Measurements from ENCODE around the gene SERPINB5. TPM values are rescaled to one million over a fixed set of nuclear protein-coding genes. Genes with fewer than 3 reads are reported as not detected.

The SERPINB5 gene
- total and polyA plus RNA-seq, 2 experiments from 2014 or later, result 0.23 to 0.76 TPM

GRCh38 chr18:63532471-63532870, 55.7 kb downstream of the SERPINB5 start:
- WGBS (ENCODE audit: low lambda C conversion rate, missing lambda C conversion rate), result 85% methylated on average over 2 of the region's 2 CpGs
- no peaks in the 10 kb centered on the region for H3K36me3 ChIP-seq (replicated peaks; ENCODE audit: insufficient read depth, low read depth)
- no peak for TF ChIP-seq CTCF (IDR thresholded peaks at IDR 0.05; ENCODE audit: poor library complexity)
- TF ChIP-seq EZH2 (IDR thresholded peaks at IDR 0.05; ENCODE audit: borderline replicate concordance), result no peak
- TF ChIP-seq EZH2phosphoT487 (IDR thresholded peaks at IDR 0.05; ENCODE audit: low read depth, severe bottlenecking, unreplicated experiment), result no peak
- H3K27me3 ChIP-seq, result no peaks in the 10 kb centered on the region
- no peak for DNase-seq (ENCODE audit: low spot score)
- H3K9me2 ChIP-seq (replicated peaks; ENCODE audit: insufficient read depth), result no peaks in the 10 kb centered on the region
- H3K79me2 ChIP-seq, result no peaks in the 10 kb centered on the region
- no peak overlapping the region for H3K4me2 ChIP-seq
- H3K4me3 ChIP-seq, result no peak overlapping the region
- no peaks in the 10 kb centered on the region for H3K4me1 ChIP-seq (ENCODE audit: insufficient read depth)
- no peak overlapping the region for H2AFZ ChIP-seq
- H3K27ac ChIP-seq, result no peak overlapping the region
- no peaks in the 10 kb centered on the region for H3K9me3 ChIP-seq (ENCODE audit: low read depth)
- no peaks in the 10 kb centered on the region for H4K20me1 ChIP-seq (ENCODE audit: insufficient read depth, poor library complexity, severe bottlenecking)

GRCh38 chr18:63534615-63535014, 57.9 kb downstream of the SERPINB5 start:
- no peak overlapping the region for H3K27ac ChIP-seq
- no peaks in the 10 kb centered on the region for H3K27me3 ChIP-seq
- H3K4me2 ChIP-seq, result no peak overlapping the region
- WGBS (ENCODE audit: low lambda C conversion rate, missing lambda C conversion rate), result 83% methylated on average over 4 of the region's 4 CpGs
- no peaks in the 10 kb centered on the region for H3K9me3 ChIP-seq (ENCODE audit: low read depth)
- no peaks in the 10 kb centered on the region for H3K9me2 ChIP-seq (replicated peaks; ENCODE audit: insufficient read depth)
- no peak for DNase-seq (ENCODE audit: low spot score)
- H4K20me1 ChIP-seq (ENCODE audit: insufficient read depth, poor library complexity, severe bottlenecking), result no peaks in the 10 kb centered on the region
- H3K4me3 ChIP-seq, result no peak overlapping the region
- H3K79me2 ChIP-seq, result no peaks in the 10 kb centered on the region
- TF ChIP-seq EZH2phosphoT487 (IDR thresholded peaks at IDR 0.05; ENCODE audit: low read depth, severe bottlenecking, unreplicated experiment), result no peak
- no peak for TF ChIP-seq CTCF (IDR thresholded peaks at IDR 0.05; ENCODE audit: poor library complexity)
- no peak for TF ChIP-seq EZH2 (IDR thresholded peaks at IDR 0.05; ENCODE audit: borderline replicate concordance)
- no peaks in the 10 kb centered on the region for H3K4me1 ChIP-seq (ENCODE audit: insufficient read depth)
- H3K36me3 ChIP-seq (replicated peaks; ENCODE audit: insufficient read depth, low read depth), result no peaks in the 10 kb centered on the region
- no peak overlapping the region for H2AFZ ChIP-seq

- H3K4me2 ChIP-seq, result no peak overlapping the region
- no peak for TF ChIP-seq EZH2phosphoT487 (IDR thresholded peaks at IDR 0.05; ENCODE audit: low read depth, severe bottlenecking, unreplicated experiment)
- no peak for DNase-seq (ENCODE audit: low spot score)
These were observed 63.2 kb downstream of the SERPINB5 start for GRCh38 chr18:63539904-63540510.

GRCh38 chr18:63542069-63542468, 65.3 kb downstream of the SERPINB5 start, which contains the start of gene SERPINB12:
SERPINB12 (plus strand) TSS chr18:63542369; CDS start chr18:63556160, 13,791 bp downstream.
- Histone ChIP-seq H4K20me1 (ENCODE audit: insufficient read depth, poor library complexity, severe bottlenecking) (no peaks in the 10 kb centered on the region), H3K4me2 (no peak within 1 kb of the TSS)

More at GRCh38 chr18:63539904-63540510, 63.2 kb downstream of the SERPINB5 start:
- no peak overlapping the region for H3K27ac ChIP-seq
- H3K9me2 ChIP-seq (replicated peaks; ENCODE audit: insufficient read depth), result no peaks in the 10 kb centered on the region
- 59% methylated on average over 3 of the region's 3 CpGs for whole genome bisulfite sequencing (ENCODE audit: low lambda C conversion rate, missing lambda C conversion rate)
- H4K20me1 ChIP-seq (ENCODE audit: insufficient read depth, poor library complexity, severe bottlenecking), result no peaks in the 10 kb centered on the region
- no peak overlapping the region for H2AFZ ChIP-seq
- H3K79me2 ChIP-seq, result no peaks in the 10 kb centered on the region
- H3K9me3 ChIP-seq (ENCODE audit: low read depth), result no peaks in the 10 kb centered on the region
- H3K36me3 ChIP-seq (replicated peaks; ENCODE audit: insufficient read depth, low read depth), result no peaks in the 10 kb centered on the region
- H3K4me1 ChIP-seq (ENCODE audit: insufficient read depth), result no peaks in the 10 kb centered on the region
- H3K27me3 ChIP-seq, result no peaks in the 10 kb centered on the region
- H3K4me3 ChIP-seq, result no peak overlapping the region

More at GRCh38 chr18:63542069-63542468, 65.3 kb downstream of the SERPINB5 start, which contains the start of gene SERPINB12:
- no peak within 1 kb of the TSS for H2AFZ ChIP-seq
- no peak within 1 kb of the TSS for H3K27ac ChIP-seq
- H3K27me3 ChIP-seq, result no peaks in the 10 kb centered on the region
- DNase-seq (ENCODE audit: low spot score), result no peak
- no peaks in the 10 kb centered on the region for H3K9me2 ChIP-seq (replicated peaks; ENCODE audit: insufficient read depth)
- TF ChIP-seq EZH2 (IDR thresholded peaks at IDR 0.05; ENCODE audit: borderline replicate concordance) (no peak), EZH2phosphoT487 (IDR thresholded peaks at IDR 0.05; ENCODE audit: low read depth, severe bottlenecking, unreplicated experiment) (no peak), CTCF (IDR thresholded peaks at IDR 0.05; ENCODE audit: poor library complexity) (no peak)
- H3K4me3 ChIP-seq, result no peak within 1 kb of the TSS
- no peaks in the 10 kb centered on the region for H3K4me1 ChIP-seq (ENCODE audit: insufficient read depth)
- no peaks in the 10 kb centered on the region for H3K79me2 ChIP-seq
- no peaks in the 10 kb centered on the region for H3K36me3 ChIP-seq (replicated peaks; ENCODE audit: insufficient read depth, low read depth)
- WGBS (ENCODE audit: low lambda C conversion rate, missing lambda C conversion rate), result 48% methylated on average over 1 of the region's 1 CpG
- H3K9me3 ChIP-seq (ENCODE audit: low read depth), result no peaks in the 10 kb centered on the region
